DMS153 (cell line): ENCODE results near the gene ALAD.
"Not testable (repeated sequence)": the region's sequence is repeated elsewhere in the genome, so short reads cannot be mapped to it uniquely, and the experiment has no call there.

Experiments
- DNase-seq: peaks from one replicate; lab custom pipeline; 2025; lab: John Stamatoyannopoulos, UW

Gene ALAD

DNA sequence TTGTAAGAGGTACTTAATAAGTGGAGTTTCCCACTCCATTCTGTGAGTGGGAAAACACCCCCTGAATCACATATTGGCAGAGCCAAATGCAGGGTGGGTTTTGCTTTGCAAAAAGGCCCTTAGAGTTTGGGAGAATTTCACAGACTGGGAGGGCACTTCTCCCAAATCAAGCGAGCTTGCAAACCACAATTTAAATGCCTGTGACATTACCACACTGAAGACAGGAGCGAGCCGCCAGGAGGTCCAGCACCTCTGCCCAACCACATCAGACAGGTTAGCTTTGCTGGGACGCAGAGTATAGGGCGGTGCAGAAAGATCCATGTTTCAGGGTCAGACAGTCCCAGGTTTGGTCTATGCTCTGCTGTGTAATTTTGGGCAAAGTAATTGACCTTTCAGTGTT lies 2.3 kb downstream of the ALAD start:
- DNase-seq: no peak

DNA sequence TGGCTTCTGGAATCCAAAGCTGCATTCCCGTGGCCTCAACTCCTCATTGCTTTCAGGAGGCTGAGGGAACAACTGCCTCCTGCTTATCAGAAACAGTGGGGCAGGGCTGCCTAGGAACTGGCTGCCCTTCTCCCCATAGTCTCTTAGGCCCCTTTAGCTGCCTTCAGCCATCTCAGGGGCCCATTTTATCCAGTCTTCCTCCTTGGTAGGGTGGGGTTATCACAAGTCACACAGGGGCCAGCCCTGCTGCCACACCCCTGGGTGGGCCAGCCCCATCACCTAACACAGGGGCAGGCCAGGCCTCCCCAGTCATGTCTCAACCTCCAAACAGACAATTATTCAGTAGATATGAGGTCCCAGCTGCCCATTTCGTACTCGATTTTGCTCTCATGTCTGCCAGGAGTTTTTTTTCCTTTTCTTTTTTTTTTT lies 3.9 kb downstream of the ALAD start:
- no peak for DNase-seq

DNA sequence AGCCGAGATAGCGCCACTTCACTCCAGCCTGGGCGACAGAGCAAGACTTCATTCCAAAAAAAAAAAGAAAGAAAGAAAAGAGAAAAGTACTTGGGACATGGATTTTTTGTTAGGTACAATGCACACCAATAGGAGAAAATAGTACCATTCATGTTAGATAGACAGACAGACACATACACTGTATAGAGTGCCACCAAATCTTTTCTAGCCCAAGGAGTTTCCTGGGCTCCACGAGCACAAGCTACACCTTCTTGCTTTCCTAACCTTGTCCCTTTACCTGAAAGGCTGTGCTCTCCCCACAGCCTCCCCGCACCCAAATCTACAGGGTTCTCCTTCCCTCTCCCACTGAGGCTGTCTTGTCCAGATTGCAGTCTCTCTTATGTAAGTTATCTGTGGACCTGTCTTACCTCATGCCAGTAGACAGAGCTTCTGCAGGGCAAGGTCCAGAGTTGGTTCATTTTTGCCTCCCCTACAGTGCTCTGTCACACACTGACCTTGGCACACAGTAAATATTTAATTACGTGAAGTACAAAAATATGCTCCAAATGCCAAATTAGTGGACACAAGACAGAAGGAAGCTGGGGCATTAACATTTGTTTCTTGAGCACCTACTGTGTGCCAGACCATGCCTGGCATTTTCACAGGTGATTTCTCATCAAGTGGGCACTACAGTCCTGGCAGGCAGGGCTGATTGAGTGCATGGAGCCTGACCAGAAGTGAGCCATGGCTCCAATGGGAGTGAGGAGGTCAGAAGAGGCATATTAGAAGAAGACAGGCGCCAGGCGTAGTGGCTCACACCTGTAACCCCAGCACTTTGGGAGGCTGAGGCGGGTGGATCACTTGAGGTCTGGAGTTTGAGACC lies 5.9 kb downstream of the ALAD start:
- DNase-seq: no peak

- no peak for DNase-seq
Measured at GRCh38 chr9:113393281-113393680, 7.8 kb downstream of the ALAD start.

GRCh38 chr9:113391917-113392316 lies 9.2 kb downstream of the ALAD start:
- no peak for DNase-seq

- DNase-seq: no peak
Measured at GRCh38 chr9:113390192-113390960, 10.7 kb downstream of the ALAD start.

DNA sequence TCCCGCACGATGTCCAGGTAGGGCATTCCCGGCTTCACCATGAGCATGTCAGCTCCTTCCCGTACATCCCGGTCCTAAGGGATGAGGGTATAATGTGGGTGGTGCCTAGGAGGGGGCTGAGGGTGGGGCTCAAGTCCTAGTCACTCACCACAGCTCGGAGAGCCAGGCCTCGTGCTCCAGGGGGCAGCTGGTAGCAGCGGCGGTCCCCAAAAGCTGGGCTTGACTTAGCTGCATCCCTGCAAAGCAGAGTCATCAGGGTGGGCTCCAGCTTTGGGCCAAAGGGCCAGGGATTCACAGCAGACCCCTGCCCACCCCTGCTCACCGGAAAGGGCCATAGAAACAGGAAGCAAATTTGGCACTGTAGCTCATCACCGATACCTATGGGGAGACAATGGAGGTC lies 11.6 kb downstream of the ALAD start:
- DNase-seq: no peak

DNA sequence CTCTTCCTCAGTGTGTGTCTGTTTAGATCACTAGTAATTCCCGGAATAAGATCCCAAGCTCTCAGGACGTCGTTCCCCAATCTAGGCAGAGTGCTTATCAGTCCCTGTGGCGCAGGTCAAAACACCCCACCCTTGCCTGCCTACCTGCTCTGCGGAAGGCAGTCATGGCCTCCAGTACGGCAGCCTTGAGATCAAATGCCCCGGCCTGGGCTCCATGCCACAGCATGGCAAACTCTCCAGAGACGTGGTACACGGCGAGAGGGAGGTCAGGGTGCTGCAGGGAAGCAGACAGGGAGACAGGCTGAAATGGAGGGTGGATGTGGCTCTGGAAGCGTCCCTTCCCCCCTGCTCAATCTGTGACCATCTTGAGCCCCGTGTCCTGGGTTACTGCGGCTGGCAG lies 12.3 kb downstream of the ALAD start:
- no peak for DNase-seq

GRCh38 chr9:113387560-113388230 lies 13.4 kb downstream of the ALAD start:
- no peak for DNase-seq

DNA sequence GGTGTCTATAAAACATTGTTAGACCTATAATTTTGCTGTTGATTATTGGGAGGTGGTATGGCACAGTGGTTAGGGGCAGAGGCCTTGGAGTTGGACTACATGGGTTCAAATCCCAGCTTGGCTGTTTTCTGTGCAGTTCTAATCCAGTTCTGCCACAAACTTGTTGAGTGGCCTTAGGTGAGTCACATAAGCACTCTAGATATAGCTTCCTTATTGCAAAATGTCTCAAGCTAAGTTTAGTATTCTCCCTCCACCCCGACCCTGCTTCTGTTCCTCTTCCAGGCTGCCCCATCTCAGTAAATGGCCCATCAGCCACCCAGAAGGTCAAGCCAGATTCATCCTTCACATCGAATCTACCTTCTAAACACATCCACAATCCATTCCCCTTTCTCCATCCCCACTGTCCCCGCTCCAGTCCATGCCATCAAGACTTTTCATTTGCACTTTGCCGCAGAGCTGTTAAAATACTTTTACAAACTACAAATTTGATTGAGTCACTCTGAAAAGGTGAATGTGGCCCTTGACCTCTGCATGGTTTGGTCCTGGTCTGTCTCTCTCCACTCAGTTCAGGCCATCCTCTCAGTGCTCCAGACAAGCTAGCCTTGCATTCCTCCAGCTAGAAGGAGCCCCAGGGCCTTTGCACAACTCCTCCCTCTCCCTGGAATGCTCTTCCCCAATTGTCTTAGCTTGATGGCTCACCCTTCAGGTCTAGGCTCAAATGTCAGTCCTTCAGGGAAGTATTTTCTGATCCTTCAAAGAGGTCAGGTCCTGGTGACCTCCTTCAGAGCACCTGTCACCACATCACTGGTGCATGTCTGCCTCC lies 14.3 kb downstream of the ALAD start:
- DNase-seq: no peak

- DNase-seq: no peak
Measured at GRCh38 chr9:113381909-113382411, 19.1 kb downstream of the ALAD start.

GRCh38 chr9:113381441-113381840 lies 19.6 kb downstream of the ALAD start:
- DNase-seq: not testable (repeated sequence)

DNA sequence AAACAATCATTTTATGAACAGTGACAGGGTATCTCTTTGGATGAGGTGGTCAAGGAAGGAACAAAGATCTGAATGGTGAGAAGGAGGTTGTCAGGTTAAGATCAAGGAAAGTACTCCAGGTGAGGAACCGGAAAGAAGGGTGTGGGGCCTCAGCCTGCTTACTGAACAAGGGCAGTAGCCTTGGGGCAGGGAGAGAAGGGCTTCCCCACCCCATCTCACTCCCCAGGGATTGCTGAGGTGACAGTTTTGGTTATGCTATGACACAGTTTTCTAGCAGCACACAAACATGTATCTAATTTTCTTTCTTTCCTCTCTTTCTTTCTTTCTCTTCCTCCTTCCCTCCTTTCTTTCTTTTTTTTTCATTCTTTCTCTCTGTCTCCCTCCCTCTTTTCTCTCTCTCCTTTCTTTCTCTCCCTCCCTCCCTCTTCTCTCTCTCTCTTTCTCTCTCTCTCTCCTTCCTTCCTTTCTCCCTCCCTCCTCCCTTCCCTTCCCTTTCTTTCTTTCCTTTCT lies 20.2 kb downstream of the ALAD start:
- no peak for DNase-seq

DNA sequence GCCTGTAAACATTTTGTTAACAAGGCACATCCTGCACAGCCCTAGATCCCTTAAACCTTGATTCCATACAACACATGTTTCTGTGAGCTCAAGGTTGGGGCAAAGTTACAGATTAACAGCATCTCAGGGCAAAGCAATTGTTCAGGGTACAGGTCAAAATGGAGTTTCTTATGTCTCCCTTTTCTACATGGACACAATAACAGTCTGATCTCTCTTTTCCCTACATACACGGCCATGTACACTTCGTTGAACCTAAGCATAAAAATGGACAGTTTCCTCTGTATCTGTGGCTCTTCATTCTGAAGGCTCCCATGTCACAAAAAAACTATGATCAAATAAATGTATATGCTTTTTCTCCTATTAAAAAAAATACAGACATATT lies 21.3 kb downstream of the ALAD start:
- not testable (repeated sequence) for DNase-seq

DNA sequence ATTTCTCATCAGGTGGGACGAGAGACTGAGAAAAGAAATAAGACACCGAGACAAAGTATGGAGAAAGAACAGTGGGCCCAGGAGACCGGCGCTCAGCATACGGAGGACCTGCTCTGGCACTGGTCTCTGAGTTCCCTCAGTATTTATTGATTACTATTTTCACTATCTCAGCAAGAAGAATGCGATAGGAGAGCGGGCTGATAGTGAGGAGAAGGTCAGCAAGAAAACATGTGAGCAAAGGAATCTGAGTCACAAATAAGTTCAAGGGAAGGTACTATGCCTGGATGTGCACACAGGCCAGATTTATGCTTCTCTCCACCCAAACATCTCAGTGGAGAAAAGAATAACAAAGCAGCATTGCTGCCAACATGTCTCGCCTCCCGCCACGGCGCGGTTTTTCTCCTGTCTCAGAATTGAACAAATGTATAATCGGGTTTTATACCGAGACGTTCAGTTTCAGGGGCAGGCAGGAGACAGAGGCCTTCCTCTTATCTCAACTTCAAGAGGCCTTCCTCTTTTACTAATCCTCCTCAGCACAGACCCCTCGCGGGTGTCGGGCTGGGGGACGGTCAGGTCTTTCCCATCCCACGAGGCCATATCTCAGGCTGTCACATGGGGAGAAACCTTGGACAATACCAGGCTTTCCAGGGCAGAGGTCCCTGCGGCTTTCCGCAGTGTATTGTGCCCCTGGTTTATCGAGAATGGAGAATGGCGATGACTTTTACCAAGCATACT lies 21.8 kb downstream of the ALAD start:
- DNase-seq: not testable (repeated sequence)

DNA sequence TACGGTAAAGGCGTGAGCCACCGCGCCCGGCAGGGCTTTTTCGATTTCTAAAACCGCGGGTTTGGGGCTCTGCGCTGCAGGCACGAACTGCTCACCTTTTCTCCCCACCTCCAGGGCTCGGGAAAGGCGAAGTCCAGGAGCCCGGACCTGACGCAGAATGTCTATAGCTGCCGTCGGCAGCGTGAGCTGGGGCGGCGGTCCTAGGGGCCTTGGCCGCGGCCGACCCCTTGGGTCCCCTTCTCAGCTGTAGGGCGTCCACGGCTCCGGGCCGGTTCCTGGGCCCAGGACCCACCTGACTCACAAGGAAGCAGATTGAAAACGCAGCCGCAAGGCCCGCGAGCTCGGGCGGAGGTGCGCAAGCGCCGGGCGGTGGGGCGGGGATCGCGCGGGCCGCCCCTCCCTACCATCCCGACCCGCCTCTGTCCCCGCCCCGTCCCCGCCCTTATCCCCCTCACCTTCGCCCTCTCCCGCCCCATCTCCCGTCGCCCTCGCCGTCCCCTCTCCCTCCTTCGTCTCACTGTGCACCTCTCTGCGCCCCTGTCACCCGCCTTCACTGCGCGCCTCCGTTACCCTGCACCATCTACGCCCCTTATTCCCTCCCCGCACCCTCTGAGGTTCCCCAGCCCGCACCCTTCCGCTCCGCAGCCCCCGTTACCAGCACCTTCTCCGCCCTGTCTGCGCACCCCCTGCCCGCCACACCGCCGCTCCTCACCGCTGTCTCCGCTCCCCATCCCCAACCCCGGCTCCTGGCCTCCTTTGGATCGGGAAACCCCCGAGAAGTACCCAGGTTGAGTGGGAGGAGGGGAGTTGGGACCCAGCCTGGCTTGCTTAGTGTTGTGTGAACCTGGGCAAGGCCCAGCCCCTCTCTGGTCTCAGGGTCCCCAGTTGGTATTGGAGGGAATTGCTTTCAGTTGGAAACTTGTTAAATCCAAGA lies 24.2 kb downstream of the ALAD start, which contains the start of gene HDHD3:
HDHD3 (minus strand) TSS at position 353 of the 934 bp plus-strand sequence. CDS start 2,632 bp downstream, outside the sequence.
- no peak for DNase-seq

DNA sequence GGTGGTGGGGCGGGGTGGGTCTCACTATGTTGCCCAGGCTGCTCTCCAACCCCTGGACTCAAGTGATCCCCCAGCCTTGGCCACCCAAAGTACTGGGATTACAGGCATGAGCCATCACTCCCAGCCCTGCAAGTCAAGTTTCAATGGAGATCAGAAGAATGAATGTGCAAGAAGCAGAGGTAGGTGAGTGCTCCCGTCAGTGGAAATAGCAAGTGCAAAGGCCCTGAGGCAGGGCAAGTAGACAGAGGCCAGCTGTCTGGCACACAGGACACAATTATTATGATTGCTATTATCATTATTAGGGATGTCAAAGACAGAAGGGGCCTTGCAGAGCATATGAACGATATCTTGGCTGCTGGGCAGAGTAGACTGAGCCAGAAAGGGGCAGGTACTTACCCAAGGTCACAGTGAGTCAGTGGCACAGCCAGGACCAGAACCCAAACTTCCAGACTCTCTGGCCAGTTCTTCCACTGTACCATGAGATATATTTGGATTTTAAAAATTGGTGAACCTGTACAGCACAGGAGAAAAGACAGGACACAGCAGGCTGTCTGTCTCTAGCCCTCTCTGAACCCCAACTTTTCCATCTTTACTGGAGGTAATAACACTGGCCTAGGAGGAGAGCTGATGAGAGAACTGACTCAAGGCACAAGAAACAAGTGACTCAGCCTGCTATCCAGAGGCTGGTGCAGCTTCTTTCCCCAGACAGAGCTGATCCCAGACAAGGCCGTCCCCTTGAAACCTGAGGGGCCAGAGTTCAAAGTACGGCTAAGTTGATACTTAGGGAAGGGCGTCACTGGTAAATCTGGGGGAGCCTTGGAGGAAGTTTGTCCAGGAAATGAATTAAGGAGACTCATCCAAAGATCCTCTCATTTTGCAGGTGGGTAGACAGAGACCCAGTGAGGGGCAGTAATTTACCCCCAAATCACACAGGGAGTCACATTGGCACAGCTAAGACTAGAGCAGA lies 25.7 kb downstream of the ALAD start:
- no peak for DNase-seq
